GM12873 (cell line): ENCODE results near the gene TPD52L1.

ENCODE experiments used
- CTCF ChIP-seq: IDR thresholded peaks from 2 replicates; pipeline ENCODE4 v1.5.1; 2012; ENCODE audit warnings: low read depth, mild to moderate bottlenecking, moderate library complexity, low read length, control low read depth; ENCODE audit not compliant: insufficient read depth; ENCODE audit errors: missing control alignments

Gene TPD52L1

GRCh38 chr6:125198398-125198937 is 44.9 kb downstream of the TPD52L1 start:
- TF ChIP-seq CTCF = no peak

- TF ChIP-seq CTCF = no peak
These were observed 47.4 kb downstream of the TPD52L1 start for GRCh38 chr6:125200941-125201340.

- TF ChIP-seq CTCF = no peak
These were observed 48.6 kb downstream of the TPD52L1 start for GRCh38 chr6:125201961-125202729.

GRCh38 chr6:125203395-125203794 is 49.8 kb downstream of the TPD52L1 start:
- TF ChIP-seq CTCF = no peak

- no peak for TF ChIP-seq CTCF
These were observed 52.4 kb downstream of the TPD52L1 start for GRCh38 chr6:125205931-125206330.

- no peak for TF ChIP-seq CTCF
These were observed 52.8 kb downstream of the TPD52L1 start for GRCh38 chr6:125206389-125206788.

GRCh38 chr6:125207956-125208355 is 54.4 kb downstream of the TPD52L1 start:
- TF ChIP-seq CTCF = no peak
